Measurements from ENCODE around the gene RNASEH2B.

RNASEH2B gene

DNA sequence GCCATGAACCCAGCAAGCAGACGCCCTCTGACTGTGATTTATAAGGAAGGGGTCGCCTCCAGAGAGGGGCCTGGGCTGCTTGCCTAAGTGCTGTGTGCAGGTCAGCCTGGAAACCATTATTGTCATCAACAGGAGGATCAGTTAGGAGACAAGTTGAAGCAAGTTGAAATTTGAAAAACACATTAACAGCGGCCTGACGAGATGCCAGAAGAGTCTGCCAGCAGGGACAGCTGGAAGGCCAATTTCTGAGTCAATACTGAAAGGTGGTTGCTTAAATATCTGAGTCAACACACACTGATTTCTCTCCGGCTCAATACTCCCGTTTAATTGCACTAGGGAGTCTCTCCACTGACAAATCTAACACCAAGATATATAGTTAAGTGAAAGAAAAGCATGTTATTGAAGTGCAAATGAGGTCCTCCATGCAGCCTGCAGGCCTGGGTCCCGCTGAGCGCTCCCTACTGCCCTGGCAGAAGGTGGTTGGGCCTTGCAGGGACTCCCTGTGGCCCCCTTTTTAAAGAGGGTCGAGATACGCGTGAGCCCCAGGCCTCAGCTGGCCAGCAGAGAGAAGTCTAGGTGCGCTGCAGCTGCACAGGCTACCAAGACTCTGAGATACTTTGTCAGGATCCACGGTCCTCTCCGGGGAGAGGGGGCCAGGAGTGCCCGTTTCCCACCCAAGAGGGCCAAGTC lies 91.1 kb downstream of the RNASEH2B start:
- no peak overlapping the region for H3K4me3 ChIP-seq (ENCODE audit: low read depth, low read length)
- DNase-seq (ENCODE audit: low read depth), result no peak

GRCh38 chr13:51001335-51001734 lies 91.7 kb downstream of the RNASEH2B start:
- H3K4me3 ChIP-seq (ENCODE audit: low read depth, low read length), result no peak overlapping the region
- DNase-seq (ENCODE audit: low read depth), result no peak

More for the DNA sequence above, 91.1 kb downstream of the RNASEH2B start:
- TF ChIP-seq CTCF (IDR thresholded peaks at IDR 0.05; ENCODE audit: insufficient read depth, low read depth, low read length, missing control alignments), result no peak

GRCh38 chr13:51002736-51003135 lies 93.1 kb downstream of the RNASEH2B start:
- H3K4me3 ChIP-seq (ENCODE audit: low read depth, low read length), result no peak overlapping the region
- no peak for DNase-seq (ENCODE audit: low read depth)
- TF ChIP-seq CTCF (IDR thresholded peaks at IDR 0.05; ENCODE audit: insufficient read depth, low read depth, low read length, missing control alignments), result no peak

More at GRCh38 chr13:51001335-51001734, 91.7 kb downstream of the RNASEH2B start:
- no peak for TF ChIP-seq CTCF (IDR thresholded peaks at IDR 0.05; ENCODE audit: insufficient read depth, low read depth, low read length, missing control alignments)

DNA sequence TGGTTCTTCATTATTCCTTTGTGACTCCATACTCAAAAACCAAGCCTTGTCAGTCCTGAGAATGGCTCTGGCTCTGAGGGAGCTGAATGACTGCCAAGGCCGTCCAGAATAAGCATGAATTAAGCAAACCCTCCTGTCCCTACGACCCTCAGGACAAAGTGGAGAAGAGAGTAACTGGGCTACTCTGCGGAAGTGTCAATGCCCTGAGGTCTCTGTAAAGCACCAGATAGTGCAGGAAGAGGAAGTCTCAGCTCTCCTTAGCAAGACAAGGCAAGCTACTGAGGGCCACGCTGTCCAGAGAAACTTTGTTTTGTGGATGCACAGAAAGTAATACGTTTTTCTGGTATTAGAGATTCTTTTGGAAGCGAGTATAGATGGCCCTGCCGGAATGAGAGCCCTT lies 94.1 kb downstream of the RNASEH2B start:
- DNase-seq (ENCODE audit: low read depth), result no peak
- H3K4me3 ChIP-seq (ENCODE audit: low read depth, low read length), result no peak overlapping the region
- TF ChIP-seq CTCF (IDR thresholded peaks at IDR 0.05; ENCODE audit: insufficient read depth, low read depth, low read length, missing control alignments), result no peak

DNA sequence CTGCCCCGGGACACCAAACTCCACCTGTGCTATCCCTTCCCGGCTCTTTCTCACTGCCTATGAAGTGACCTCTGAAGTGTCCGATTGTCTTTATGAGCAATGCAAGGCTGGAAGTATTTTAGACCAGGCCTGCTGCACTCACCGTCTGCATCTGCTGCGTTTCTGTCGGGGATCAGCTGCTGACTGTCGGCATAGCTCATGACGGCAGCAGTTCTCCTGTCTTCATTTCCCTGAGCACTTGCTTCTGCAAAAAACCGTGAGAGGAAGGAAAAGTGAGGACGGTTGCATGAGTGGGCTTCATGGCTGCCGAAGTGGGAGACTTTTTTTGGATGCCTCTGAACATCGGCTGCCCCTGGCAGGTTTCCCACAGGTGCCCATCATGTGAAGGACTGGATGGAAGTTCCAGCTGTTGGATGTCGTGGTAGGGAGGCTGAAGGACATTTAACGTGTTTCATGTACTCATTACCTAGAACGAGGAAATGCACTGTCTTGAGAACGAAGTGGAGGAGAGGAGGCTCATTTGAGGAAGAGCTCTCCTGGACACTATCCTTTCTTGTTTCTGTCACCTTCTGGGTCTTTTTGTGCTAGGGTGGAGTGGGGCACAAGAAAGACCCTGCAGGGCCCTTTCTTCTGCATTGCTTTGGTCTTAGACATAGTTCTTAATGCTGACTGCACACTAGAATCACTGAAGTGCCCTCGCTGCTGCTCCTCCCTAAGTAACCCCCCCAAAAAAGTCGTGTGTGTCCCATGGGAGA lies 94.7 kb downstream of the RNASEH2B start:
- no peak for TF ChIP-seq CTCF (IDR thresholded peaks at IDR 0.05; ENCODE audit: insufficient read depth, low read depth, low read length, missing control alignments)
- H3K4me3 ChIP-seq (ENCODE audit: low read depth, low read length), result no peak overlapping the region
- no peak for DNase-seq (ENCODE audit: low read depth)

DNA sequence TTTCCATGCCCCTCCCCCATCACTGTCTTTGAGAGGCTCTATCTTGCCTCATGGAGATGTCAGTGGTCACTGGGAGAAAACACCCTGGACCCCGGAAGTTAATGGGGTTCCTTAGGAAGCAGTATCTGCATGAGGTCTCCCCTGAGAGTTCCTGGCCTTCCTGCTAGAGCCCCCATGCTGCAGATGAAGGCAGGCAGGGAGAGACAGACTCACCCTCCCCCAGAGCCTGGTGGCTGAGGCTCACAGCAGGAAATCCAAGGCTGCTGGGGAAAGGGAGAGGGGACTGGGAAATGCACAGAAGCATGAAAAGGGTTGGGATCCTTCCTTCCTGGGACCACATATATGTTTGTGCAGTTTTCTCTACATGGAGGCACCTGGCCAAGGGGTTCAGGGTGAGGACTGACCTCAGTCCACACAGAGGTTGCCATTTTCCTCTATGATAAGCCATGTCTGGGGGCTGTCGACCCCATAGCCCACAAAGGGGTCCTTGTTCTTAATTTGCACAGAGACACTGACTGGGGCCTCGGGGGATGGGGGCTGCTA lies 95.4 kb downstream of the RNASEH2B start:
- no peak for TF ChIP-seq CTCF (IDR thresholded peaks at IDR 0.05; ENCODE audit: insufficient read depth, low read depth, low read length, missing control alignments)
- DNase-seq (ENCODE audit: low read depth), result no peak
- H3K4me3 ChIP-seq (ENCODE audit: low read depth, low read length), result no peak overlapping the region

All from GM12865 (cell line).